Activated naive CD8-positive, alpha-beta T cell treated with anti-CD3 and anti-CD28 coated beads, Interleukin-2, amount 10 ng/mL, durations not matched to agents 7 days and 5 days (primary cell): ENCODE data around the gene MISP3. TPM values are rescaled to one million over a fixed set of nuclear protein-coding genes. Genes with fewer than 3 reads are reported as not detected.

Source experiments
- ATAC-seq: fragments of 150-1000 bp; cut with Tn5 transposase; one replicate; pipeline ENCODE4 v1.10.0; 2021; ENCODE audit warnings: low read depth, moderate library complexity
- POLR2A ChIA-PET: fragments of 350-600 bp; sonication (Branson Sonifier 250); formaldehyde crosslinking; loops from one replicate; lab custom pipeline; 2021; ENCODE audit warnings: antibody characterized with exemption; lab: Charles Lee
- DNase-seq: peaks from one replicate; pipeline ENCODE4 v3.0.0; 2021
- H3K27ac Mint-ChIP-seq: one replicate; pipeline ENCODE4 v1.8.0; 2022; ENCODE audit warnings: mild to moderate bottlenecking, mixed read lengths
- H3K27me3 Mint-ChIP-seq: one replicate; pipeline ENCODE4 v1.8.0; 2022; ENCODE audit warnings: mild to moderate bottlenecking, moderate library complexity, mixed read lengths
- H3K36me3 Mint-ChIP-seq: one replicate; pipeline ENCODE4 v1.8.0; 2021; ENCODE audit warnings: mild to moderate bottlenecking, mixed read lengths
- H3K4me1 Mint-ChIP-seq: one replicate; pipeline ENCODE4 v1.8.0; 2021; ENCODE audit warnings: mixed read lengths
- H3K4me3 Mint-ChIP-seq: one replicate; pipeline ENCODE4 v1.8.0; 2022; ENCODE audit warnings: mild to moderate bottlenecking, moderate library complexity, mixed read lengths
- H3K9me3 Mint-ChIP-seq: one replicate; pipeline ENCODE4 v1.8.0; 2021; ENCODE audit warnings: mixed read lengths
- total RNA-seq, 2 experiments: library from RNA; stranded (reverse); gene quantifications; one replicate each; pipeline ENCODE4 v1.2.3, GENCODE V29; 2021

MISP3 gene
- total RNA-seq, 2 experiments from 2014 or later, result 1.1 to 1.6 TPM

GRCh38 chr19:14105680-14106079 is 33.1 kb downstream of the MISP3 start:
- Mint-ChIP-seq H3K27ac (no peak overlapping the region), H3K4me3 (no peak overlapping the region), H3K27me3 (no peaks in the 10 kb centered on the region), H3K9me3 (no peaks in the 10 kb centered on the region), H3K4me1 (no peaks in the 10 kb centered on the region), H3K36me3 (peaks cover 3% of the 10 kb centered on the region)
- POLR2A ChIA-PET, result interaction anchor here (0.9 kb wide), 1 partner anchor 30 kb away, joined by 4 read pairs; no protein-coding TSS in a partner anchor
- ATAC-seq (no peak), DNase-seq (no peak)

- Mint-ChIP-seq H3K9me3 (no peaks in the 10 kb centered on the region), H3K4me3 (no peak overlapping the region), H3K36me3 (no peaks in the 10 kb centered on the region), H3K27me3 (no peaks in the 10 kb centered on the region), H3K27ac (no peak overlapping the region), H3K4me1 (peaks cover 4% of the 10 kb centered on the region)
- ATAC-seq (no peak), DNase-seq (no peak)
- POLR2A ChIA-PET, result no interaction called here
These were observed 34.3 kb downstream of the MISP3 start for GRCh38 chr19:14106840-14107239.

- POLR2A ChIA-PET, result interaction anchor here (1.0 kb wide), 1 partner anchor 10 kb away, joined by 3 read pairs; the partner anchor contains the start of gene PRKACA
- Mint-ChIP-seq H3K36me3 (no peaks in the 10 kb centered on the region), H3K4me3 (no peak overlapping the region), H3K9me3 (no peaks in the 10 kb centered on the region), H3K27me3 (no peaks in the 10 kb centered on the region), H3K4me1 (peaks cover 10% of the 10 kb centered on the region), H3K27ac (no peak overlapping the region)
- no peak for ATAC-seq
- DNase-seq, result no peak
These were observed 35.2 kb downstream of the MISP3 start for GRCh38 chr19:14107581-14108461.

- Mint-ChIP-seq H3K4me3 (no peak overlapping the region), H3K27ac (no peak overlapping the region), H3K36me3 (no peaks in the 10 kb centered on the region), H3K4me1 (peaks cover 26% of the 10 kb centered on the region), H3K9me3 (no peaks in the 10 kb centered on the region), H3K27me3 (no peaks in the 10 kb centered on the region)
- POLR2A ChIA-PET, result interaction anchor here (1.6 to 1.9 kb wide), 2 partner anchors 19 to 26 kb away, joined by 4 to 7 read pairs; partner anchors contain the start of gene ASF1B
- DNase-seq, result no peak
- ATAC-seq, result no peak
These were observed 38.1 kb downstream of the MISP3 start for GRCh38 chr19:14110650-14111049.

- Mint-ChIP-seq H3K36me3 (no peaks in the 10 kb centered on the region), H3K27me3 (no peaks in the 10 kb centered on the region), H3K4me1 (peaks cover 34% of the 10 kb centered on the region), H3K4me3 (peak overlapping the region; percentile 25), H3K27ac (peak overlapping the region; percentile 25), H3K9me3 (no peaks in the 10 kb centered on the region)
- POLR2A ChIA-PET, result interaction anchor here (1.4 to 1.9 kb wide), 3 partner anchors 7 to 25 kb away, joined by 3 to 7 read pairs (median 4); partner anchors contain the start of gene ASF1B
- ATAC-seq (no peak), DNase-seq (no peak)
These were observed 38.9 kb downstream of the MISP3 start for GRCh38 chr19:14111486-14111885.

- Mint-ChIP-seq H3K9me3 (no peaks in the 10 kb centered on the region), H3K36me3 (no peaks in the 10 kb centered on the region), H3K27me3 (no peaks in the 10 kb centered on the region), H3K4me1 (peaks cover 37% of the 10 kb centered on the region), H3K27ac (peak overlapping the region; percentile 34), H3K4me3 (peak overlapping the region; percentile 19)
- ATAC-seq, result no peak
- POLR2A ChIA-PET, result interaction anchor here (1.4 to 1.6 kb wide), 2 partner anchors 8 to 21 kb away, joined by 3 to 4 read pairs; no protein-coding TSS in a partner anchor
- no peak for DNase-seq
These were observed 39.6 kb downstream of the MISP3 start for GRCh38 chr19:14112051-14112808.

GRCh38 chr19:14112809-14113385 is 40.3 kb downstream of the MISP3 start:
- DNase-seq (no peak), ATAC-seq (no peak)
- H3K27ac Mint-ChIP-seq, result peak overlapping the region; percentile 34
- POLR2A ChIA-PET, result interaction anchor here (1.4 kb wide), 1 partner anchor 9 kb away, joined by 3 read pairs; no protein-coding TSS in a partner anchor
- peaks cover 37% of the 10 kb centered on the region for H3K4me1 Mint-ChIP-seq
- no peaks in the 10 kb centered on the region for H3K9me3 Mint-ChIP-seq
- H3K27me3 Mint-ChIP-seq, result no peaks in the 10 kb centered on the region
- H3K4me3 Mint-ChIP-seq, result peak overlapping the region; percentile 25
- no peaks in the 10 kb centered on the region for H3K36me3 Mint-ChIP-seq

- H3K4me3 Mint-ChIP-seq, result no peak overlapping the region
- POLR2A ChIA-PET, result interaction anchor here (0.6 to 6.4 kb wide), 3 partner anchors 14 to 33 kb away, joined by 3 to 47 read pairs (median 3); partner anchors contain the start of gene ASF1B
These were observed 41.3 kb downstream of the MISP3 start for GRCh38 chr19:14113762-14114414.

GRCh38 chr19:14114439-14114838 is 41.9 kb downstream of the MISP3 start:
- Mint-ChIP-seq H3K36me3 (no peaks in the 10 kb centered on the region), H3K9me3 (no peaks in the 10 kb centered on the region), H3K4me3 (no peak overlapping the region), H3K4me1 (peaks cover 46% of the 10 kb centered on the region), H3K27ac (no peak overlapping the region), H3K27me3 (no peaks in the 10 kb centered on the region)
- ATAC-seq, result no peak
- POLR2A ChIA-PET, result interaction anchor here (0.6 to 6.4 kb wide), 4 partner anchors 9 to 34 kb away, joined by 3 to 47 read pairs (median 4); partner anchors contain the start of gene ASF1B
- DNase-seq, result no peak

More at GRCh38 chr19:14113762-14114414, 41.3 kb downstream of the MISP3 start:
- H3K27ac Mint-ChIP-seq, result peak overlapping the region; percentile 61
- no peaks in the 10 kb centered on the region for H3K9me3 Mint-ChIP-seq
- no peaks in the 10 kb centered on the region for H3K27me3 Mint-ChIP-seq
- DNase-seq (peak; percentile 69), ATAC-seq (no peak)
- peaks cover 42% of the 10 kb centered on the region for H3K4me1 Mint-ChIP-seq
- H3K36me3 Mint-ChIP-seq, result no peaks in the 10 kb centered on the region

GRCh38 chr19:14114854-14115253 is 42.3 kb downstream of the MISP3 start:
- ATAC-seq (no peak), DNase-seq (peak; percentile 69)
- Mint-ChIP-seq H3K4me3 (peak overlapping the region; percentile 16), H3K27me3 (no peaks in the 10 kb centered on the region), H3K36me3 (no peaks in the 10 kb centered on the region), H3K9me3 (no peaks in the 10 kb centered on the region), H3K4me1 (peaks cover 49% of the 10 kb centered on the region), H3K27ac (no peak overlapping the region)
- POLR2A ChIA-PET, result interaction anchor here (0.6 to 6.4 kb wide), 3 partner anchors 9 to 33 kb away, joined by 6 to 47 read pairs (median 16); partner anchors contain the start of gene ASF1B

GRCh38 chr19:14115756-14116155 is 43.2 kb downstream of the MISP3 start:
- Mint-ChIP-seq H3K27ac (no peak overlapping the region), H3K4me1 (peaks cover 49% of the 10 kb centered on the region), H3K36me3 (peaks cover 2% of the 10 kb centered on the region), H3K9me3 (no peaks in the 10 kb centered on the region), H3K4me3 (peak overlapping the region; percentile 98), H3K27me3 (no peaks in the 10 kb centered on the region)
- ATAC-seq, result no peak
- DNase-seq, result no peak
- POLR2A ChIA-PET, result interaction anchor here (0.9 to 6.4 kb wide), 3 partner anchors 16 to 34 kb away, joined by 3 to 47 read pairs (median 16); partner anchors contain the start of gene ASF1B

- Mint-ChIP-seq H3K36me3 (peaks cover 2% of the 10 kb centered on the region), H3K4me1 (peaks cover 48% of the 10 kb centered on the region), H3K27me3 (no peaks in the 10 kb centered on the region), H3K9me3 (no peaks in the 10 kb centered on the region), H3K4me3 (peak overlapping the region; percentile 98), H3K27ac (peak overlapping the region; percentile 78)
- ATAC-seq (no peak), DNase-seq (no peak)
- POLR2A ChIA-PET, result interaction anchor here (0.5 to 6.4 kb wide), 6 partner anchors 10 to 321 kb away, joined by 3 to 47 read pairs (median 5); partner anchors contain the start of gene ASF1B
These were observed 43.9 kb downstream of the MISP3 start for GRCh38 chr19:14116525-14116917.
